ENCODE results near the gene NMNAT2. TPM values are rescaled to one million over a fixed set of nuclear protein-coding genes. Genes with fewer than 3 reads are reported as not detected.

The NMNAT2 gene
- total RNA-seq, 2 experiments from 2014 or later: not detected

GRCh38 chr1:183310753-183311479 lies 107.3 kb downstream of the NMNAT2 start:
- ChIA-PET POLR2A (interaction anchor here (0.5 to 0.6 kb wide), 3 partner anchors 34 to 279 kb away, joined by 3 to 5 read pairs (median 4); partner anchors contain the start of gene NCF2), CTCF (ENCODE audit: unreplicated experiment) (no interaction called here)
- no peaks in the 10 kb centered on the region for H3K36me3 ChIP-seq (ENCODE audit: insufficient read depth, low read length)
- no peak for DNase-seq (ENCODE audit: low spot score)
- no peak overlapping the region for H3K4me2 ChIP-seq (ENCODE audit: low read length)
- no peaks in the 10 kb centered on the region for H3K9me2 ChIP-seq (ENCODE audit: insufficient read depth, low read length)
- H2AFZ ChIP-seq (ENCODE audit: low read length): 0 out of 2 replicates have a peak overlapping the region, but pooled peaks have one; percentile 35
- no peaks in the 10 kb centered on the region for H3K9me3 ChIP-seq (ENCODE audit: low read length)
- intact Hi-C loops (cut with micrococcal nuclease; ENCODE audit: unreplicated experiment): no loop called here
- no peak overlapping the region for H3K4me3 ChIP-seq (ENCODE audit: low read depth, low read length, poor library complexity, severe bottlenecking)
- TF ChIP-seq CTCF (conservative IDR thresholded peaks at IDR 0.05; ENCODE audit: low read length) (no peak), EZH2phosphoT487 (IDR thresholded peaks at IDR 0.05; ENCODE audit: borderline replicate concordance, low read depth, low read length) (no peak)
- H3K79me2 ChIP-seq (ENCODE audit: insufficient read depth, low read depth, low read length): no peaks in the 10 kb centered on the region
- H4K20me1 ChIP-seq (ENCODE audit: insufficient read depth, low read length): no peaks in the 10 kb centered on the region
- H3K4me1 ChIP-seq (ENCODE audit: insufficient read depth, low read length, poor library complexity, severe bottlenecking): peaks cover 4% of the 10 kb centered on the region
- BruUV-seq (replicated peaks): no TSS peak
- no peak overlapping the region for H3K27ac ChIP-seq (ENCODE audit: low read depth, low read length, poor library complexity, severe bottlenecking)

- Histone ChIP-seq H3K4me3 (ENCODE audit: low read depth, low read length, poor library complexity, severe bottlenecking) (no peak overlapping the region), H3K9me2 (ENCODE audit: insufficient read depth, low read length) (no peaks in the 10 kb centered on the region), H3K79me2 (ENCODE audit: insufficient read depth, low read depth, low read length) (no peaks in the 10 kb centered on the region), H3K4me1 (ENCODE audit: insufficient read depth, low read length, poor library complexity, severe bottlenecking) (peaks cover 4% of the 10 kb centered on the region), H3K27ac (ENCODE audit: low read depth, low read length, poor library complexity, severe bottlenecking) (no peak overlapping the region), H4K20me1 (ENCODE audit: insufficient read depth, low read length) (no peaks in the 10 kb centered on the region), H3K36me3 (ENCODE audit: insufficient read depth, low read length) (no peaks in the 10 kb centered on the region), H3K4me2 (ENCODE audit: low read length) (no peak overlapping the region), H3K9me3 (ENCODE audit: low read length) (no peaks in the 10 kb centered on the region), H2AFZ (ENCODE audit: low read length) (no peak overlapping the region)
- DNase-seq (ENCODE audit: low spot score): no peak
- ChIA-PET CTCF (ENCODE audit: unreplicated experiment) (interaction anchor here (0.6 kb wide), 1 partner anchor 46 kb away, joined by 3 read pairs; no protein-coding TSS in a partner anchor), POLR2A (interaction anchor here (0.6 to 1.2 kb wide), 3 partner anchors 32 to 346 kb away, joined by 3 read pairs; no protein-coding TSS in a partner anchor)
- intact Hi-C loops (cut with micrococcal nuclease; ENCODE audit: unreplicated experiment): no loop called here
- no TSS peak for BruUV-seq (replicated peaks)
- no peak for TF ChIP-seq EZH2phosphoT487 (IDR thresholded peaks at IDR 0.05; ENCODE audit: borderline replicate concordance, low read depth, low read length)
- TF ChIP-seq CTCF (conservative IDR thresholded peaks at IDR 0.05; ENCODE audit: low read length): no peak
Measured at GRCh38 chr1:183308719-183309118, 109.5 kb downstream of the NMNAT2 start.

Data from OCI-LY7 (cell line).